Spleen (tissue), 13 donors: Measurements from ENCODE around the gene SRGAP2B. TPM values are rescaled to one million over a fixed set of nuclear protein-coding genes. Genes with fewer than 3 reads are reported as not detected.
A peak's percentile ranks its signal among the peaks of the same experiment; 100 is the strongest.
"Not testable (repeated sequence)": the region's sequence is repeated elsewhere in the genome, so short reads cannot be mapped to it uniquely, and the experiment has no call there.

Experiments used
- DNase-seq: peaks from one replicate; pipeline ENCODE4 v3.0.0-alpha.2; 2020
- H3K27ac ChIP-seq, 8 donors: fragments of 200-600 bp; sonication (generic) in 7 of 8; 1 replicate in 4 of 8; 2 replicates in 4 of 8; pipeline versions ENCODE4 v1.5.0 to v1.8.0; 2016 to 2021; ENCODE audit warnings: inconsistent platforms in 4 of 8, mild to moderate bottlenecking in 4 of 8, moderate library complexity in 1 of 8
- H3K27me3 ChIP-seq, 7 donors: fragments of 200-600 bp; sonication (generic) in 6 of 7; replicated peaks in 1 of 7; 1 replicate in 4 of 7; 2 replicates in 3 of 7; pipeline versions ENCODE4 v1.5.0 to v1.8.0; 2016 to 2021; ENCODE audit warnings: inconsistent platforms in 3 of 7, mild to moderate bottlenecking in 1 of 7
- H3K36me3 ChIP-seq, 6 donors: fragments of 200-600 bp; sonication (generic) in 5 of 6; 1 replicate in 4 of 6; 2 replicates in 2 of 6; pipeline versions ENCODE4 v1.5.0 to v1.8.0; 2016 to 2021; ENCODE audit warnings: inconsistent platforms in 2 of 6
- H3K4me1 ChIP-seq, 6 donors: fragments of 200-600 bp; sonication (generic) in 5 of 6; 1 replicate in 3 of 6; 2 replicates in 3 of 6; pipeline versions ENCODE4 v1.5.0 to v1.8.0; 2016 to 2021; ENCODE audit warnings: inconsistent platforms in 3 of 6
- H3K4me3 ChIP-seq, 8 donors: fragments of 200-600 bp; sonication (generic) in 7 of 8; 1 replicate in 4 of 8; 2 replicates in 4 of 8; pipeline versions ENCODE4 v1.5.0 to v1.8.0; 2016 to 2021; ENCODE audit warnings: inconsistent platforms in 4 of 8, mild to moderate bottlenecking in 4 of 8, moderate library complexity in 2 of 8
- H3K9me3 ChIP-seq, 8 donors: fragments of 200-600 bp; sonication (generic) in 7 of 8; 1 replicate in 4 of 8; 2 replicates in 4 of 8; pipeline versions ENCODE4 v1.5.0 to v1.8.0; 2016 to 2021; ENCODE audit warnings: inconsistent platforms in 4 of 8
- WGBS, 5 donors: extraction: QIAGEN DNeasy Blood & Tissue Kit in 3 of 5; methylation state at CpG; one replicate each; pipeline versions ENCODE4 v1.1.5 to v1.1.7; 2013 to 2018; 5-methylcytosine and 5-hydroxymethylcytosine counted together
- intact Hi-C: fragments of 100-400 bp; cut with DNase I; formaldehyde crosslinking; loops from one replicate; pipeline ENCODE4 v1.15.0; 2023; ENCODE audit warnings: low total_unique reads
- long read RNA-seq, 2 donors: transcript quantifications; one replicate each; lab custom pipeline, GENCODE V29; 2026
- polyA plus RNA-seq, 3 donors: library from polyadenylated mRNA; stranded (reverse); fragments of 200-250 nt; gene quantifications; one replicate each; pipeline ENCODE4 v1.2.1, GENCODE V29; 2013
- total RNA-seq, 7 donors: library from RNA; depleted of rRNA in 3 of 7; stranded (reverse); fragments of >200 nt in 3 of 7; fragmentation: NEBNext Ultra II Directional in 4 of 7; extraction: Animal tissue kit (Norgen Biotek cat#: 25700) in 4 of 7; gene quantifications; one replicate each; pipeline versions ENCODE4 v1.1.0 to v1.2.1, GENCODE V29; 2016 to 2021
- donor health status: healthy with polysubstance abuse.
- donor health status: DM: no; HTN: no; CAD: no; lungs with moderate emphysema.
- donor health status: DM: no; HTN: no; CAD: no.
- donor health status: Bipolar disorder and iron deficiency.
- donor health status: healthy.
- donor health status: DM: no; HTN: no; CAD: no.
- donor health status: DM: yes; HTN: yes; CAD: no.

SRGAP2B gene
- 10 to 100 TPM; 28.1 to 77.7 (median 55.6) TPM for total RNA-seq
- polyA plus RNA-seq = 10 to 100 TPM in 1 of 3 donors, 1 to 10 TPM in 2; 3.4 to 12.5 (median 4.7) TPM
- long read RNA-seq, donor 1 = 0 reads
- long read RNA-seq, donor 2 = 0 reads

- H3K4me1 ChIP-seq, H3K27me3 ChIP-seq, H3K36me3 ChIP-seq, DNase-seq, H3K9me3 ChIP-seq, intact Hi-C loops: not testable (repeated sequence)
- peak within 1 kb of the TSS in 5 of 8 donors; percentile 64 to 81 (median 77) for H3K27ac ChIP-seq
- WGBS, 5 donors = no CpG with 5 or more reads among the region's 47 CpGs
- peak within 1 kb of the TSS in 7 of 8 donors; percentile 33 to 66 (median 47) for H3K4me3 ChIP-seq
These were observed at the start of gene SRGAP2B, which contains the start of gene FAM72D for GRCh38 chr1:145095284-145096057. SRGAP2B (minus strand) TSS chr1:145095328; CDS start chr1:145092901, 2,427 bp downstream. FAM72D (plus strand) TSS chr1:145095974; CDS start chr1:145096848, 874 bp downstream.

GRCh38 chr1:145144264-145144913, 49.3 kb upstream of the SRGAP2B start:
- intact Hi-C loops, H3K27ac ChIP-seq, H3K36me3 ChIP-seq, H3K4me1 ChIP-seq, H3K27me3 ChIP-seq, H3K4me3 ChIP-seq, H3K9me3 ChIP-seq, DNase-seq: not testable (repeated sequence)
- WGBS, 5 donors = 0 to 40% (median 17%) methylated on average over 1 to 2 of the region's 3 CpGs

- H3K9me3 ChIP-seq, H3K36me3 ChIP-seq, H3K4me1 ChIP-seq, H3K27me3 ChIP-seq, intact Hi-C loops, H3K4me3 ChIP-seq, H3K27ac ChIP-seq, DNase-seq: not testable (repeated sequence)
- WGBS, 5 donors = 100% methylated on average over 1 of the region's 2 CpGs; no CpG with 5 or more reads in 3 of the 5 donors
These were observed 45.4 kb upstream of the SRGAP2B start for GRCh38 chr1:145140549-145140948.

GRCh38 chr1:145134476-145134875, 39.3 kb upstream of the SRGAP2B start:
- H3K27me3 ChIP-seq, H3K4me1 ChIP-seq, H3K36me3 ChIP-seq, H3K4me3 ChIP-seq, intact Hi-C loops, H3K27ac ChIP-seq, DNase-seq, H3K9me3 ChIP-seq: not testable (repeated sequence)
- no CpG with 5 or more reads among the region's 1 CpG for WGBS, 5 donors

- H3K4me1 ChIP-seq, H3K9me3 ChIP-seq, H3K4me3 ChIP-seq, H3K27me3 ChIP-seq, H3K36me3 ChIP-seq, intact Hi-C loops: not testable (repeated sequence)
- peak; percentile 28 for DNase-seq
- WGBS, 5 donors = 28 to 71% (median 56%) methylated on average over 12 to 14 of the region's 14 CpGs
- peak overlapping the region in 2 of 8 donors; percentile 46 to 51 for H3K27ac ChIP-seq
These were observed 33.8 kb upstream of the SRGAP2B start for GRCh38 chr1:145128697-145129469.

- DNase-seq, H3K27me3 ChIP-seq, H3K4me1 ChIP-seq, H3K27ac ChIP-seq, intact Hi-C loops, H3K9me3 ChIP-seq, H3K4me3 ChIP-seq, H3K36me3 ChIP-seq: not testable (repeated sequence)
These were observed 32.0 kb upstream of the SRGAP2B start for GRCh38 chr1:145127144-145127543.

GRCh38 chr1:145125112-145125511, 30.0 kb upstream of the SRGAP2B start:
- H3K27me3 ChIP-seq, intact Hi-C loops: not testable (repeated sequence)
- no CpG with 5 or more reads among the region's 1 CpG for WGBS, 5 donors

GRCh38 chr1:145123992-145124641, 29.0 kb upstream of the SRGAP2B start:
- H3K27me3 ChIP-seq, DNase-seq, H3K36me3 ChIP-seq, H3K4me3 ChIP-seq, H3K27ac ChIP-seq, H3K4me1 ChIP-seq, intact Hi-C loops, H3K9me3 ChIP-seq: not testable (repeated sequence)
- no CpG with 5 or more reads among the region's 7 CpGs for WGBS, 5 donors

More at GRCh38 chr1:145125112-145125511, 30.0 kb upstream of the SRGAP2B start:
- not testable (repeated sequence) for H3K4me3 ChIP-seq, H3K4me1 ChIP-seq, DNase-seq, H3K9me3 ChIP-seq, H3K27ac ChIP-seq, H3K36me3 ChIP-seq

- H3K4me1 ChIP-seq, intact Hi-C loops, DNase-seq, H3K36me3 ChIP-seq, H3K4me3 ChIP-seq, H3K27me3 ChIP-seq, H3K9me3 ChIP-seq, H3K27ac ChIP-seq: not testable (repeated sequence)
- no CpG with 5 or more reads among the region's 1 CpG for WGBS, 5 donors
These were observed 27.9 kb upstream of the SRGAP2B start for GRCh38 chr1:145123062-145123395.

- DNase-seq, H3K9me3 ChIP-seq, H3K4me1 ChIP-seq, intact Hi-C loops, H3K27me3 ChIP-seq, H3K27ac ChIP-seq, H3K36me3 ChIP-seq, H3K4me3 ChIP-seq: not testable (repeated sequence)
- no CpG with 5 or more reads among the region's 7 CpGs for WGBS, 5 donors
These were observed 27.4 kb upstream of the SRGAP2B start for GRCh38 chr1:145122344-145123061.
